GM23338 (cell line): ENCODE results near the gene RANBP1. TPM values are rescaled to one million over a fixed set of nuclear protein-coding genes. Genes with fewer than 3 reads are reported as not detected.

Experiments
- ATAC-seq: fragments of 200-7000 bp; cut with Tn5 transposase; 3 replicates; pipeline ENCODE4 v1.9.1; 2020
- DNase-seq: peaks from one replicate; pipeline ENCODE4 v3.0.0-alpha.2; 2015; ENCODE audit warnings: low spot score
- H2AFZ ChIP-seq: fragments of 200-600 bp; sonication (generic); 2 replicates; pipeline ENCODE4 v1.8.0; 2016; ENCODE audit warnings: antibody characterized with exemption, mild to moderate bottlenecking, moderate library complexity
- H3F3A ChIP-seq: fragments of 200-600 bp; sonication (generic); replicated peaks from 2 replicates; pipeline ENCODE4 v1.8.0; 2017; ENCODE audit warnings: antibody characterized with exemption, mixed run types, low read depth
- H3K27ac ChIP-seq: fragments of 200-600 bp; sonication (generic); 2 replicates; pipeline ENCODE4 v1.6.1; 2016; ENCODE audit warnings: low read depth
- H3K27me3 ChIP-seq: fragments of 200-600 bp; sonication (generic); 2 replicates; pipeline ENCODE4 v1.8.0; 2016; ENCODE audit warnings: mild to moderate bottlenecking, mixed run types, moderate library complexity; ENCODE audit not compliant: insufficient read depth
- H3K36me3 ChIP-seq: fragments of 200-600 bp; sonication (generic); 2 replicates; pipeline ENCODE4 v1.8.0; 2016; ENCODE audit warnings: mild to moderate bottlenecking; ENCODE audit not compliant: insufficient read depth
- H3K4me1 ChIP-seq: fragments of 200-600 bp; sonication (generic); 2 replicates; pipeline ENCODE4 v1.8.0; 2016; ENCODE audit warnings: mild to moderate bottlenecking, moderate library complexity; ENCODE audit not compliant: insufficient read depth
- H3K4me2 ChIP-seq: fragments of 200-600 bp; sonication (generic); 2 replicates; pipeline ENCODE4 v1.7.1; 2017; ENCODE audit warnings: mixed run types
- H3K4me3 ChIP-seq: fragments of 200-600 bp; sonication (generic); 2 replicates; pipeline ENCODE4 v1.6.1; 2016; ENCODE audit warnings: mixed run types
- H3K79me2 ChIP-seq: fragments of 200-600 bp; sonication (generic); replicated peaks from 2 replicates; pipeline ENCODE4 v1.8.0; 2017; ENCODE audit warnings: mild to moderate bottlenecking; ENCODE audit not compliant: insufficient read depth
- H3K9me2 ChIP-seq: fragments of 200-600 bp; sonication (generic); 2 replicates; pipeline ENCODE4 v1.8.0; 2017; ENCODE audit not compliant: insufficient read depth
- H4K20me1 ChIP-seq: fragments of 200-600 bp; sonication (generic); replicated peaks from 2 replicates; pipeline ENCODE4 v1.8.0; 2017; ENCODE audit warnings: mild to moderate bottlenecking; ENCODE audit not compliant: insufficient read depth
- H3K27ac Mint-ChIP-seq: 2 replicates; pipeline ENCODE4 v1.8.0; 2020; ENCODE audit warnings: inconsistent platforms, mild to moderate bottlenecking, moderate library complexity, mixed read lengths
- H3K27me3 Mint-ChIP-seq: 3 replicates; pipeline ENCODE4 v1.8.0; 2022; ENCODE audit warnings: low read depth, mild to moderate bottlenecking, moderate library complexity, mixed read lengths, inconsistent platforms; ENCODE audit not compliant: insufficient read depth, poor library complexity
- H3K36me3 Mint-ChIP-seq: 3 replicates; pipeline ENCODE4 v1.8.0; 2021; ENCODE audit warnings: low read depth, mild to moderate bottlenecking, inconsistent platforms, moderate library complexity, mixed read lengths
- H3K4me1 Mint-ChIP-seq: 3 replicates; pipeline ENCODE4 v1.8.0; 2020; ENCODE audit warnings: mild to moderate bottlenecking, inconsistent platforms, mixed read lengths
- H3K4me3 Mint-ChIP-seq: 3 replicates; pipeline ENCODE4 v1.8.0; 2021; ENCODE audit warnings: moderate library complexity, mild to moderate bottlenecking, inconsistent platforms, mixed read lengths
- H3K9me3 Mint-ChIP-seq: 3 replicates; pipeline ENCODE4 v1.8.0; 2020; ENCODE audit warnings: moderate library complexity, mild to moderate bottlenecking, inconsistent platforms, mixed read lengths
- CREB1 ChIP-seq: fragments of 250-450 bp; sonication (Bioruptor Pico); IDR thresholded peaks from 2 replicates; pipeline ENCODE4 v1.5.0; 2020; ENCODE audit warnings: low read depth, mild to moderate bottlenecking, moderate library complexity
- EZH2phosphoT487 ChIP-seq: fragments of 200-600 bp; sonication (generic); IDR thresholded peaks from one replicate; pipeline ENCODE4 v1.8.1; 2018; ENCODE audit warnings: antibody characterized with exemption; ENCODE audit not compliant: unreplicated experiment
- JUNB ChIP-seq: IDR thresholded peaks from one replicate; pipeline ENCODE4 v1.6.1; 2016; ENCODE audit warnings: antibody characterized with exemption; ENCODE audit not compliant: unreplicated experiment
- NANOG ChIP-seq: IDR thresholded peaks from 2 replicates; pipeline ENCODE4 v1.6.1; 2016; ENCODE audit warnings: antibody characterized with exemption, borderline replicate concordance
- POLR2AphosphoS5 ChIP-seq: IDR thresholded peaks from 2 replicates; pipeline ENCODE4 v1.6.1; 2016; ENCODE audit warnings: antibody characterized with exemption, low read depth
- STAT1 ChIP-seq: IDR thresholded peaks from one replicate; pipeline ENCODE4 v1.6.1; 2016; ENCODE audit warnings: antibody characterized with exemption; ENCODE audit not compliant: unreplicated experiment
- ZNF114 ChIP-seq: fragments of 250-450 bp; sonication (Bioruptor Pico); IDR thresholded peaks from 2 replicates; pipeline ENCODE4 v1.5.0; 2020; ENCODE audit warnings: mild to moderate bottlenecking, moderate library complexity
- polyA plus RNA-seq: library from polyadenylated mRNA; unstranded; fragments of >200 nt; fragmentation: Nextera tagmentation; extraction: Ambion mirVana; gene quantifications from 2 replicates; pipeline ENCODE4 v1.2.1, GENCODE V29; 2016
- total RNA-seq: library from RNA; depleted of rRNA; stranded (reverse); fragments of >200 nt; shearing (Covaris generic); gene quantifications from 2 replicates; pipeline ENCODE4 v1.2.3, GENCODE V29; 2014
- TF ChIP-seq, protein P1 (sequence below): IDR thresholded peaks from 2 replicates; pipeline ENCODE4 v1.6.1; 2016; ENCODE audit warnings: antibody characterized with exemption
- TF ChIP-seq, protein P2 (sequence below), 2 experiments: fragments of 200-600 bp in 1 of 2; sonication (generic) in 1 of 2; conservative IDR thresholded peaks; 2 replicates each; pipeline versions ENCODE4 v1.5.1 to v1.6.1; 2016 to 2017; ENCODE audit warnings: antibody characterized with exemption in 2 of 2, low read depth in 2 of 2, mild to moderate bottlenecking in 2 of 2, moderate library complexity in 1 of 2
- TF ChIP-seq, protein P3 (sequence below): fragments of 250-450 bp; sonication (Bioruptor Pico); IDR thresholded peaks from 2 replicates; pipeline ENCODE4 v1.5.0; 2020; ENCODE audit warnings: mild to moderate bottlenecking, moderate library complexity

Gene RANBP1
- total and polyA plus RNA-seq, 2 experiments from 2014 or later: 1,014 to 1,206 TPM

DNA sequence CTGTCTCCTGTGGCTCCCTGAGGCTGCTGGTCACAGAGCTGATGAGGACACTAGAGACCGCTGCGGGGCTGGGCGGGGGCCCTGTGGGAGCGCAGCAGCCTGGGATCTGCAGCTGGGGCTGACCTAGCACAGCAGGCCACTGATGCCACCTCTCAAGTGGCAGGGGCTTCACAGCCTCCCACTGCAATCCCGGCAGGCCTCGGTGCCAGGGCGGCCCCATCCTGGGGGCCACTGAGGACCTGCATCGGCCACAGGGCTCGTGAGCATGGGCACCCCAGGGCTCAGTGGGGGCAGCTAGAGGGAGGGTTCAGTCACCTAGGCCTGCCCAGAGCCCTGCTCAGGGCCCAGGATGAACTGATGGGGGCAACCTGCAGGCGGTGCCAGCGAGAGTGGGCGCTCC lies 49.5 kb downstream of the RANBP1 start:
- no peaks in the 10 kb centered on the region for H3K4me1 Mint-ChIP-seq
- peaks cover 5% of the 10 kb centered on the region for H3K27me3 Mint-ChIP-seq
- DNase-seq: no peak

DNA sequence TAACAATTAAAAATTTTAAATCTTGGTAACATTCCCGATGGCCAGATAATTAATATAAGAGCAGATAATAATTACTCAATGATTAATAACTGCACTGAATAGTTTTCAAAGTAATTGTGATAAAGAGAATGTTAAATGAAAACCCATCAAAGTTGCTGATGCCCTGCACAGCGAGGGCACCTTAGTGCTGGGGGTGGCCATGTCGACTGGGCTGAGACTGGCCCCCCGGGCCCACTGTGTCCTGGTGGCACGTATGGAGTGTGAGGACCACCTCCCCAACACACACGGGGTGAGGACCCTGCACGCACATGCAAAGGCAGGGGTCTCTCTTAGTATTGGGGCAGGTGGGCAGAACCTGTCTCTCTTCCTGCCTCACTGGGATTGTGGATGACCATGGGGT lies 50.0 kb downstream of the RANBP1 start:
- Histone ChIP-seq H4K20me1 (no peaks in the 10 kb centered on the region), H3K4me2 (no peak overlapping the region), H3K79me2 (no peaks in the 10 kb centered on the region), H3F3A (no peaks in the 10 kb centered on the region), H3K36me3 (no peaks in the 10 kb centered on the region), H3K4me1 (no peaks in the 10 kb centered on the region), H3K27me3 (no peaks in the 10 kb centered on the region), H3K27ac (no peak overlapping the region), H2AFZ (no peak overlapping the region), H3K9me2 (no peaks in the 10 kb centered on the region), H3K4me3 (no peak overlapping the region)
- Mint-ChIP-seq H3K27ac (no peak overlapping the region), H3K36me3 (peaks cover 3% of the 10 kb centered on the region; the same call in 1 of the 3 replicates), H3K27me3 (peaks cover 5% of the 10 kb centered on the region), H3K4me3 (no peak overlapping the region), H3K9me3 (peaks cover 4% of the 10 kb centered on the region), H3K4me1 (no peaks in the 10 kb centered on the region)
- no peak for DNase-seq
- no peak for ATAC-seq
- TF ChIP-seq, protein P1, sequence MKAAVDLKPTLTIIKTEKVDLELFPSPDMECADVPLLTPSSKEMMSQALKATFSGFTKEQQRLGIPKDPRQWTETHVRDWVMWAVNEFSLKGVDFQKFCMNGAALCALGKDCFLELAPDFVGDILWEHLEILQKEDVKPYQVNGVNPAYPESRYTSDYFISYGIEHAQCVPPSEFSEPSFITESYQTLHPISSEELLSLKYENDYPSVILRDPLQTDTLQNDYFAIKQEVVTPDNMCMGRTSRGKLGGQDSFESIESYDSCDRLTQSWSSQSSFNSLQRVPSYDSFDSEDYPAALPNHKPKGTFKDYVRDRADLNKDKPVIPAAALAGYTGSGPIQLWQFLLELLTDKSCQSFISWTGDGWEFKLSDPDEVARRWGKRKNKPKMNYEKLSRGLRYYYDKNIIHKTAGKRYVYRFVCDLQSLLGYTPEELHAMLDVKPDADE: no peak
- no peak for TF ChIP-seq JUNB
- no peak for TF ChIP-seq CREB1
- TF ChIP-seq ZNF114: no peak
- TF ChIP-seq STAT1: no peak
- TF ChIP-seq POLR2AphosphoS5: no peak
- TF ChIP-seq, protein P2, sequence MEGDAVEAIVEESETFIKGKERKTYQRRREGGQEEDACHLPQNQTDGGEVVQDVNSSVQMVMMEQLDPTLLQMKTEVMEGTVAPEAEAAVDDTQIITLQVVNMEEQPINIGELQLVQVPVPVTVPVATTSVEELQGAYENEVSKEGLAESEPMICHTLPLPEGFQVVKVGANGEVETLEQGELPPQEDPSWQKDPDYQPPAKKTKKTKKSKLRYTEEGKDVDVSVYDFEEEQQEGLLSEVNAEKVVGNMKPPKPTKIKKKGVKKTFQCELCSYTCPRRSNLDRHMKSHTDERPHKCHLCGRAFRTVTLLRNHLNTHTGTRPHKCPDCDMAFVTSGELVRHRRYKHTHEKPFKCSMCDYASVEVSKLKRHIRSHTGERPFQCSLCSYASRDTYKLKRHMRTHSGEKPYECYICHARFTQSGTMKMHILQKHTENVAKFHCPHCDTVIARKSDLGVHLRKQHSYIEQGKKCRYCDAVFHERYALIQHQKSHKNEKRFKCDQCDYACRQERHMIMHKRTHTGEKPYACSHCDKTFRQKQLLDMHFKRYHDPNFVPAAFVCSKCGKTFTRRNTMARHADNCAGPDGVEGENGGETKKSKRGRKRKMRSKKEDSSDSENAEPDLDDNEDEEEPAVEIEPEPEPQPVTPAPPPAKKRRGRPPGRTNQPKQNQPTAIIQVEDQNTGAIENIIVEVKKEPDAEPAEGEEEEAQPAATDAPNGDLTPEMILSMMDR (conservative IDR thresholded peaks at IDR 0.05; ENCODE audit: low read depth in 2 of 2): no peak
- TF ChIP-seq, protein P3, sequence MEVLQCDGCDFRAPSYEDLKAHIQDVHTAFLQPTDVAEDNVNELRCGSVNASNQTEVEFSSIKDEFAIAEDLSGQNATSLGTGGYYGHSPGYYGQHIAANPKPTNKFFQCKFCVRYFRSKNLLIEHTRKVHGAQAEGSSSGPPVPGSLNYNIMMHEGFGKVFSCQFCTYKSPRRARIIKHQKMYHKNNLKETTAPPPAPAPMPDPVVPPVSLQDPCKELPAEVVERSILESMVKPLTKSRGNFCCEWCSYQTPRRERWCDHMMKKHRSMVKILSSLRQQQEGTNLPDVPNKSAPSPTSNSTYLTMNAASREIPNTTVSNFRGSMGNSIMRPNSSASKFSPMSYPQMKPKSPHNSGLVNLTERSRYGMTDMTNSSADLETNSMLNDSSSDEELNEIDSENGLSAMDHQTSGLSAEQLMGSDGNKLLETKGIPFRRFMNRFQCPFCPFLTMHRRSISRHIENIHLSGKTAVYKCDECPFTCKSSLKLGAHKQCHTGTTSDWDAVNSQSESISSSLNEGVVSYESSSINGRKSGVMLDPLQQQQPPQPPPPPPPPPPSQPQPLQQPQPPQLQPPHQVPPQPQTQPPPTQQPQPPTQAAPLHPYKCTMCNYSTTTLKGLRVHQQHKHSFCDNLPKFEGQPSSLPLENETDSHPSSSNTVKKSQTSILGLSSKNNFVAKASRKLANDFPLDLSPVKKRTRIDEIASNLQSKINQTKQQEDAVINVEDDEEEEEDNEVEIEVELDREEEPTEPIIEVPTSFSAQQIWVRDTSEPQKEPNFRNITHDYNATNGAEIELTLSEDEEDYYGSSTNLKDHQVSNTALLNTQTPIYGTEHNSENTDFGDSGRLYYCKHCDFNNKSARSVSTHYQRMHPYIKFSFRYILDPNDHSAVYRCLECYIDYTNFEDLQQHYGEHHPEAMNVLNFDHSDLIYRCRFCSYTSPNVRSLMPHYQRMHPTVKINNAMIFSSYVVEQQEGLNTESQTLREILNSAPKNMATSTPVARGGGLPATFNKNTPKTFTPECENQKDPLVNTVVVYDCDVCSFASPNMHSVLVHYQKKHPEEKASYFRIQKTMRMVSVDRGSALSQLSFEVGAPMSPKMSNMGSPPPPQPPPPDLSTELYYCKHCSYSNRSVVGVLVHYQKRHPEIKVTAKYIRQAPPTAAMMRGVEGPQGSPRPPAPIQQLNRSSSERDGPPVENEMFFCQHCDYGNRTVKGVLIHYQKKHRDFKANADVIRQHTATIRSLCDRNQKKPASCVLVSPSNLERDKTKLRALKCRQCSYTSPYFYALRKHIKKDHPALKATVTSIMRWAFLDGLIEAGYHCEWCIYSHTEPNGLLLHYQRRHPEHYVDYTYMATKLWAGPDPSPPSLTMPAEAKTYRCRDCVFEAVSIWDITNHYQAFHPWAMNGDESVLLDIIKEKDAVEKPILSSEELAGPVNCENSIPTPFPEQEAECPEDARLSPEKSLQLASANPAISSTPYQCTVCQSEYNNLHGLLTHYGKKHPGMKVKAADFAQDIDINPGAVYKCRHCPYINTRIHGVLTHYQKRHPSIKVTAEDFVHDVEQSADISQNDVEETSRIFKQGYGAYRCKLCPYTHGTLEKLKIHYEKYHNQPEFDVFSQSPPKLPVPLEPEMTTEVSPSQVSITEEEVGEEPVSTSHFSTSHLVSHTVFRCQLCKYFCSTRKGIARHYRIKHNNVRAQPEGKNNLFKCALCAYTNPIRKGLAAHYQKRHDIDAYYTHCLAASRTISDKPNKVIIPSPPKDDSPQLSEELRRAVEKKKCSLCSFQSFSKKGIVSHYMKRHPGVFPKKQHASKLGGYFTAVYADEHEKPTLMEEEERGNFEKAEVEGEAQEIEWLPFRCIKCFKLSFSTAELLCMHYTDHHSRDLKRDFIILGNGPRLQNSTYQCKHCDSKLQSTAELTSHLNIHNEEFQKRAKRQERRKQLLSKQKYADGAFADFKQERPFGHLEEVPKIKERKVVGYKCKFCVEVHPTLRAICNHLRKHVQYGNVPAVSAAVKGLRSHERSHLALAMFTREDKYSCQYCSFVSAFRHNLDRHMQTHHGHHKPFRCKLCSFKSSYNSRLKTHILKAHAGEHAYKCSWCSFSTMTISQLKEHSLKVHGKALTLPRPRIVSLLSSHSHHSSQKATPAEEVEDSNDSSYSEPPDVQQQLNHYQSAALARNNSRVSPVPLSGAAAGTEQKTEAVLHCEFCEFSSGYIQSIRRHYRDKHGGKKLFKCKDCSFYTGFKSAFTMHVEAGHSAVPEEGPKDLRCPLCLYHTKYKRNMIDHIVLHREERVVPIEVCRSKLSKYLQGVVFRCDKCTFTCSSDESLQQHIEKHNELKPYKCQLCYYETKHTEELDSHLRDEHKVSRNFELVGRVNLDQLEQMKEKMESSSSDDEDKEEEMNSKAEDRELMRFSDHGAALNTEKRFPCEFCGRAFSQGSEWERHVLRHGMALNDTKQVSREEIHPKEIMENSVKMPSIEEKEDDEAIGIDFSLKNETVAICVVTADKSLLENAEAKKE (CRISPR knock-in tag): no peak
- TF ChIP-seq EZH2phosphoT487: no peak
- TF ChIP-seq NANOG: no peak

More for the DNA sequence above, 49.5 kb downstream of the RANBP1 start:
- no peaks in the 10 kb centered on the region for H3K79me2 ChIP-seq
- H3K36me3 ChIP-seq: no peaks in the 10 kb centered on the region
- no peaks in the 10 kb centered on the region for H4K20me1 ChIP-seq
- H3K4me3 Mint-ChIP-seq: no peak overlapping the region
- H3K4me3 ChIP-seq: no peak overlapping the region
- H3K27ac Mint-ChIP-seq: no peak overlapping the region
- no peaks in the 10 kb centered on the region for H3K4me1 ChIP-seq
- H3K27me3 ChIP-seq: no peaks in the 10 kb centered on the region
- no peaks in the 10 kb centered on the region for H3K9me2 ChIP-seq
- H3K4me2 ChIP-seq: no peak overlapping the region
- H3K27ac ChIP-seq: no peak overlapping the region
- H2AFZ ChIP-seq: no peak overlapping the region
- no peak for ATAC-seq
- peaks cover 3% of the 10 kb centered on the region; the same call in 1 of the 3 replicates for H3K36me3 Mint-ChIP-seq
- H3K9me3 Mint-ChIP-seq: peaks cover 4% of the 10 kb centered on the region
- TF ChIP-seq JUNB: no peak
- H3F3A ChIP-seq: no peaks in the 10 kb centered on the region
